T47D (cell line): Measurements from ENCODE around the gene PRR5L.

Source experiments
- DNase-seq, 2 experiments: peaks; one replicate each; pipeline versions ENCODE4 v3.0.0 to v3.0.0-alpha.2; 2011 to 2012; ENCODE audit warnings: low read depth in 1 of 2, low spot score in 1 of 2
- JUND ChIP-seq: IDR thresholded peaks from 2 replicates; pipeline ENCODE4 v1.6.1; 2012; ENCODE audit warnings: low read depth
- in situ Hi-C: cut with HindIII; loops from 2 replicates; pipeline ENCODE4 v1.10.0; 2016; ENCODE audit warnings: low sequenced_read_pairs, low pct_unique_long_range_greater_than_20kb

PRR5L gene

GRCh38 chr11:36419791-36420424 lies 123.8 kb downstream of the PRR5L start:
- in situ Hi-C loops = no loop called here
- TF ChIP-seq JUND = no peak
- DNase-seq = no peak

DNA sequence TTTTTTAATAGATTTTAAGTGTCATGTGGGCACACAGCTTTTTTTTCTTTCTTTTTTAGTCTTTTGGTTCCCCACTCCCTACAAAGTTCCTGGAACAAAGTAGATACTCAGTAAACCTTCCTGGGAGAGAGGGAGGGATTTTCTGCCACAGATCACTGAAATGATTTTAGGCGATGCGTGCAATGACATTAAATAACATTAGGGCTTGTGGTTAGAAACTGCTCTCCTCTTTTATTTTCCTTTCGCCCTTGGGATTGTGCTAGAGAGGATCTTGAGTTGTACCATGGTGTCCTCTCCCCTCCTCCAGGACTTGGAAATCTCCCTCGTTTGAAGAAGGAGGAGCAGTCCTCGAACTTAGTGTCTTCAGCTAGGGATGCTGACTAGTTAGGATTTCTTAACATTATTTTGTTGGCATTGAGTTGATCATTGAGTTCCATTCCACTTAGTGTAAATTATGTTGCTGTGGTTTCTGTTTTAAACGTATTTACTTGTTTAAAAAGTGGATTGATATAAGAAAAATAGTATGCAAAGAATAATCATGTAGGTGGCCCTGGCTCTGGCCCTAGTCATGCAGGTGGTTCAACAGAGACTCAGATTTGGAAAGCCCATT lies 125.6 kb downstream of the PRR5L start:
- in situ Hi-C loops = no loop called here
- DNase-seq = no peak
- TF ChIP-seq JUND = no peak

GRCh38 chr11:36425561-36426081 lies 129.5 kb downstream of the PRR5L start:
- TF ChIP-seq JUND = no peak
- no peak for DNase-seq
- in situ Hi-C loops = no loop called here

- in situ Hi-C loops = no loop called here
- no peak for DNase-seq
- no peak for TF ChIP-seq JUND
Measured at GRCh38 chr11:36426226-36426848, 130.2 kb downstream of the PRR5L start.

DNA sequence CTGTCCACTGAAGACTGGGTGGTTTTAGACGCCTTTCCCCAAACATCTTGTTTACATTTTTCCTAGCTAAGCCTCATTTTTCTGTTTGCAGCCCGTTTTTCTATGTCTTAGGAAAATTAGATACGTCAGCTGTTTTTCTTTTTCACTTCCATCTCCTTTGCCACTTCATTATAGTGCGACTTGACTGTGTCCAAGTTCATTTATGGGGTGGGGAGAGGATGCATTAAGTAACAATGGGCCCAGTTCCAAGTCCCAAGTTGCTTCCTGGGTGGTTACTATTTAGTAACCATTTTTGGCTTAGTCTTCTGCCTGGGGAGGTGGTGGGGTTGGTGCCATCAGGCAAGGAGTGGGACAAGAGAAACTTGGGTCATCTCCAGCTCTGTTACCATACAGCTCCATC lies 131.0 kb downstream of the PRR5L start:
- no peak for TF ChIP-seq JUND
- no peak for DNase-seq
- in situ Hi-C loops = no loop called here

DNA sequence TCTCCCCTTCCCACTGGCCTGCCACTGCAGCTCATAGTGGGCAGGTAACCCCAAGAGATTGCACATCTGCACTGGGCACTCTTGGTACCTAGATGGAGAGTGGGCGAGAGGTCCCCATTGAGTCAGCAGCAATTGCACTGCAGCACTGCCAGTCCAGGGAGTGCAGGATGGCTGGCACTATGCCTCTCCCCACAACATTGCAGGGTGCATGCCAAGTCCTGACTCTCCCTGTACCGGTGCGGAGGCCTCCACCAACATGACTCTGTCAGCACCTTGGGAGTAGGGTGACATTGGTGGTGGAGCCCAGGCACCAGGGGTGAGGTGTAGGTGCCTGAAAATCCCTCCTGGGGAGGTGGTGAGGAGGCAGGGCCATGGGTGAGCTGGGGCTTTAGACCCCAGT lies 131.8 kb downstream of the PRR5L start:
- in situ Hi-C loops = no loop called here
- no peak for DNase-seq
- TF ChIP-seq JUND = no peak

- no peak for TF ChIP-seq JUND
- in situ Hi-C loops = no loop called here
- DNase-seq = peak in 1 of 2 experiments; percentile 16
Measured at GRCh38 chr11:36431429-36432092, 135.5 kb downstream of the PRR5L start.

DNA sequence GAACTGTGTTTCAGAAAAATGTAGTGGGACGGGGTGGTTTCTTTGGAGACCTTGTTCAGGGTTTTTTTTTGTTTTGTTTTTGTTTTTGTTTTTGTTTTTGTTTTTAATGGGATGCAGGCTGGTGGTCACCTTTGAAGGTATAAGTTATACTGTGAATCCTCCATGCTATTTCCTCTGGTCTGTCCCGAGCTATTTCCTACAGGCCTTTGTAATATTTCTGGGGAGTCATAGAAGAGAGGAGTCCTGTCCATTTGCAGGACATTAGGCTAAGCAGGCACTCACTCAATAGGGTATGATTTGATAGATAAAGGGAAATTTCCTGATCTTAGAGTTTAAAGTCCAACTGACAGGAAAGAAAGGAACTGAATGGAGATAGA lies 136.0 kb downstream of the PRR5L start:
- no peak for TF ChIP-seq JUND
- DNase-seq = no peak
- in situ Hi-C loops = no loop called here

DNA sequence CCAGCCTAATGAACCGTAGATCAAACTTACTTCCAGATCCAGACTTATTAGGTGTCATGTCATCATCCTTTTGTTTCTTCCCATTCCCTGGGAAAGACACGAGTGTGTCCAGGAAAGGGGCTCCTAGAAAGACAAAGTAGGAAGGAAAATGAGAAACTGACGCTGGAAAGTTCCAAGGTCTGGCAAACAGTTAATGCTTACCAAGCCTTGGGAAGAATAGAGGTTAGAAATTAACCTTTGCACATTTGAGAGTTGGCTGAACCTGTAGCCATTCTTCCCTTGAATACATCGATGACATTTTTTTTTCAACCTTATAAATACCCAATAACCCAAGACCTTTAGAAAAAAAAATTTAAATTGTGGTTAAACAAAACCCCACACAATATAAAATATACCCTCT lies 136.7 kb downstream of the PRR5L start:
- no peak for DNase-seq
- no peak for TF ChIP-seq JUND
- in situ Hi-C loops = no loop called here

GRCh38 chr11:36436064-36436463 lies 140.0 kb downstream of the PRR5L start:
- in situ Hi-C loops = no loop called here
- no peak for DNase-seq
- TF ChIP-seq JUND = no peak

GRCh38 chr11:36436589-36436988 lies 140.5 kb downstream of the PRR5L start:
- in situ Hi-C loops = no loop called here
- no peak for DNase-seq
- TF ChIP-seq JUND = no peak

DNA sequence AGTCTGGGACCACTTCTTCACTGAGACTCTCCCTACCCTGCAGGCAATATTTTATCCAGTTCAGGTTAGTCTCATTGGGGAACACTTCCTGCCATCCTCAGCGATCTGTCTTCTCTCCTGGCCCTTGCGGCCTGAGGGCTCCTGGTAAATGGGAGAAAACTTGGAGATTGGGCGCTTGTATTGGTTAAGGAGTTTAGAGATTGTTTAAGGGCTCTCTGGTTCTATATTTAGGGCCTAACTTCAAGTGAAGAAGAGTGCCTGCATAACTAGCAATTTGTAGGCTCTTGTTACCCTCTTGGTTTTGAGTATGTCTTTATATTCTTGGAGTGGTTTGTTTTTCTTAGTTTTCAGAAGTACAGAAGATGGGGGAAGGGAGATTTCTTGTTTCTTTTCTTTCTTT lies 141.3 kb downstream of the PRR5L start:
- DNase-seq = no peak
- in situ Hi-C loops = no loop called here

DNA sequence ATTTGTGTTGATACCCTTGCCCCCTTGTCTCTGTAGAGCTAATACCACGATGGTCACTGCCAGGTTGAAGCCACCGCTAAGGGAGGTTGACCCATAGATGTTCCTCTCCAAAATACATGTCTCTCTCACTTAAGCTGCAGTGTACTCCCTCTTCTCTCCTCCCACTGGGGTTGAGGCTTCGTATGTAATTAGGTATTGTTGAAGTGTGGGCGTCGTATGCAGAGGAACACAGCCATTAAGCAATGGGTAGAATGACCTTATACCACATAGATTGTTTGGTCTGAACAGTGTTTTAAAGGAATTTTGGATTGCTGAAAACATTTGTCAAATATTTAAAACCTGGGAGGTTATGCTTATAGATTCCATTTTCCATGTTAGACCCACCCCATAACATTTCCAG lies 142.0 kb downstream of the PRR5L start:
- no peak for DNase-seq
- TF ChIP-seq JUND = no peak
- in situ Hi-C loops = no loop called here

More for the DNA sequence above, 141.3 kb downstream of the PRR5L start:
- TF ChIP-seq JUND = no peak
